Measurements from ENCODE around the gene HOXD12.

Gene HOXD12

DNA sequence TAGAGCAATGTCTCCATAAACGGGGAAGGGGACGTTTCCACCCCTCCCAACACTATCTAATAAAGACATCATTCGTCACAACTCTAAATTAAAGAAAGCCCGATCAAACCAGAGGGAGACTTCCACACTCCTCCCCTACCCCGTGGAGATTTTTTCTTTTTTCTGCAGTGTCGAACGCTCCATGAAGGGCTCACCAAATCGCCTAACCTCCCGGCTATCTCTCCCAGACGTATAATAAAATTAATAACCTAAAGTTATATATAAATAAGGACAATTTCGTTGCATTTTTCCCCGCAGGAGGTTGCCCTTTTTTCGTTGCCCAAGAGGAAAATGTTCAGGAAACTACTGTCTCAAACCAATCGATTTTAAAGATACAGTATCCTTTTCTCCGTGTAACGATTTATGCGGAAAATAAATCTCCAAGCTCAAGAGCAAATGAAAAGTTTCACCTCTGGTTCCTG lies 18.2 kb upstream of the HOXD12 start:
- no peak for DNase-seq

DNA sequence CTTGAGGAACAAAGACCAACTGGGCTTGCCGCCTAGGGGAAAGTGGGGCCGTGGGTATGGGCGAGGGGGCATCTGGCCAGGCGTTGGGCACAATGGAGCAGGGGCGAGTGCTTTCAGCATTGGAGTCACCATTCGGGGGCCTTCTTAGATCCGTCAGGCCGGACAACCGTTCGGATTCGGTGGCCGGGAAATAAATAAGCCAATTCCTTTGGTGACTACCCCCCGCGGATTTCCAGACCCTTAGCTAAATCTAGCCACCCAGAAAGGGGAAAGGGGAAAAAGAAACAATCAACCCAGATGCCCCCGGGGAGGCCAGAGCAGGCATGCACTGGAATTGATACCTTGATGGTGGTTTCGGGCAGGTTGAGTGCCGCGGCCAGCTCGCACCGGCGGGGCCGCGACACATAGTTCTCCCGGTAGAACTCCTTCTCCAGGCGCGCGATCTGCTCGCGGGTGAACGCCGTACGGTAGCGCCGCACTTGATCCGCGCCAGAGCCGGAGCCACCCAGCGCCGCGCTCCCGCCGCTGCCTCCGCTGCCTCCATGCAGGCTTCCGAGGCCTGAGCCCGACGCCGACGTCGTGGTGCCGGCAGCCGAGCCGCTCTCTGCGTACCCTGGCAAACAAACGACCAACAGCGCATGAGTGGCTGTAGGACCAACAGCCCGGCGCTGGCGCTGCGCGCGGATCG lies 17.6 kb upstream of the HOXD12 start:
- no peak for DNase-seq

DNA sequence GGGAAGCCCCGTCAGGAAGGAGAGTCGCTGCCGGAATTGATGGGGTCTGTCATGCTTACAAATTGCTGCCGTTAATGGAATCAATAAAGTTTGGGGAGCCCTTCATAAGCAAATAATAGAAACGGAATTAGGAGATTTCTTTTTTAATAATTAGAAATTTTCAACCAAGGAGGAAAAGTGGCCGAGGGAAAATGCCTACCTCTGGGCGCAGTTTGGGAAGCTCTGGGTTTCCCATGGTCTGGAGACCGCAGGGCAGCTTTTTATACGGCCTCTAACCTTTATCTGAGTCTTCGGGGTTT lies 17.1 kb upstream of the HOXD12 start:
- DNase-seq = no peak

DNA sequence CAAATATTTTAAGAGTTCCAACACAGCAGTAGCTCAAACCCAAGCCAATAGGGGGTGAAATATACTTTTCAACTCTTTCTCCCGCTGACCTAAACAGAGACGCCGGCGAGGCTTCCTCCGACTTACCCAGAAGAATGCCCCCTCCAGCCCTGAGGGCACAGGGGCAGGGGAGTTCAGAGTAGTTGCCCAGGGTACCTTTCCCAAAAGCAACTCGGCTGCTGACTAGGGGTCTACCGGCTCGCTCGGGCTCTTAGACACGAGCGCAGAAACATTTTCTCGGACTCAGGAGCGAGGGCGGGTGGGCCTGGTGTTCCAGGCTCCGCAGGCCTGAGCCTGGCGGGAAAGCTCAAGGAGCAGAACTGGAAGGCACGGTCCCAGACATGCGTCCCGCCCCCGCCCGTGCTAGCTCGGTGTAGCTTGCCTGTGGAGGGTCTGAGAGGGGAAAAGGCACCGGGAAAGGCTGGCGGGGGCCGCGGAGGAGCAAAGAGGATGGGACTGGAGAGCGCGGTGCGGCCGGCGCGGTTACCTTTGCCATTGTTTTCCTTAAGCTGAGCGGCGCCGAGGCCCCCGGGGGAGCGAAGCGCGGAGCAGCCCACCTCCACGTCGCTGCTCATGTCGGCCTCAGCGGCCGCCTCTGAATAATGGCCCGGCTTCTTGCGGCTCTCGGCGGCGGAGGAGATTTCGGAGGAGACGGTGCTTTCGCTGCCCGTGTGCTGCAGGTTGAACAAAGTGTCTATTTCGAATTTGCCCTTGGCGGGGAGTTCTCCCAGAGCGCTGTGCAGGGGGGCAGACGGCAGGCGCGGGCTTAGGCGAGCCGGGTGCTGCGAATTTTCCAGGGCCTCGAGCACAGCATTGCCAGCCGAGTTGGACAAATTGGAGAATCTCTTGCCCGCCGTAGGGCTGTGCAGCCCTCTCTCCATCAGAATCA lies 16.5 kb upstream of the HOXD12 start:
- DNase-seq = no peak

- no peak for DNase-seq
Measured at GRCh38 chr2:176083796-176084261, 15.8 kb upstream of the HOXD12 start, which contains the start of gene EVX2. Gene EVX2 (minus strand): TSS chr2:176083962. CDS start chr2:176083776, 186 bp downstream.

GRCh38 chr2:176084611-176085119 lies 14.9 kb upstream of the HOXD12 start:
- DNase-seq = no peak

- no peak for DNase-seq
Measured at GRCh38 chr2:176085120-176085788, 14.3 kb upstream of the HOXD12 start.

GRCh38 chr2:176085861-176086771 lies 13.5 kb upstream of the HOXD12 start:
- no peak for DNase-seq

GRCh38 chr2:176087330-176088047 lies 12.1 kb upstream of the HOXD12 start:
- no peak for DNase-seq

- no peak for DNase-seq
Measured at GRCh38 chr2:176088048-176088936, 11.3 kb upstream of the HOXD12 start.

DNA sequence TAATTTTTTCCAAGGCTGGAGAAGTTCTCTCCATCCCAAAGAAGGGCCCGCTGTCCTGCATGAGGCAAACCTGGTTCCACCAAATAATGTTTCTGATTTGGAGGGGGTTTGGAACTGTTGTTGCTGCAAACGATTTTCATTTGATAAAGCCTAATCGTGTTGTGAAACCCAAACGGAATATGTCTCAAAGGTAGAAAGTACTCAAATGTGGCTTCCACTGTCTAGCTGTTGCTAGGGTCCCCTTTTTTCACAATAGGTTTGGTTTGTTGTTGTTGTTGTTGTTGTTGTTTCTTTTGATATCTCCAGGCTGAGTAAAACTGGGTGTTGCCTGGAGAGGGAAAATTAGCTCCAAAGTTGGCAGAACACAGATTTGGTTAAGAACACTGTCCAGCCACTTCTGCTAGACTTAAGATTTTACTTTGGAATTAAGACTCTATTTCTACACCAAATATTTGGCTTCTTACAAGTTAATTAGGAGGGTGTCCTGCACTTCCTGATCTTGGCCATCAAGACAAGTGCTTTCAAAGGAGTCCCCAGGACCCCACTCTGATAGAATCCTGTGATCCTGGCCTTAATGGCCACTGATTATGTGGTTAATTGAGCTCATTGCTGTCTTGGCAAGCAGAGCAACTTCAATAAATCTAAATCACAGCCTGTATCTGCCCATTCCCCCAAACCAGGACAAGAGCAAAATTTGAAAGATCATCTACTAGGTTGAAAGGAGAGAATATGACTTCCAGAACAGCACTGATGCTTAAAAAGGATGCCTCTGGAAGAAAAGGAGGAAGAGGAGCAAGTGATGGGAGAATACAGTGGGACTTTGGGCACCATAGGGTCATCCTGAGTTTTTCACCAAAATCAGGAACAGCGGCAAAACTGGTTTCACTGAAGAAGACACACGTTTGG lies 10.4 kb upstream of the HOXD12 start:
- DNase-seq = no peak

GRCh38 chr2:176089843-176090395 lies 9.7 kb upstream of the HOXD12 start:
- no peak for DNase-seq

DNA sequence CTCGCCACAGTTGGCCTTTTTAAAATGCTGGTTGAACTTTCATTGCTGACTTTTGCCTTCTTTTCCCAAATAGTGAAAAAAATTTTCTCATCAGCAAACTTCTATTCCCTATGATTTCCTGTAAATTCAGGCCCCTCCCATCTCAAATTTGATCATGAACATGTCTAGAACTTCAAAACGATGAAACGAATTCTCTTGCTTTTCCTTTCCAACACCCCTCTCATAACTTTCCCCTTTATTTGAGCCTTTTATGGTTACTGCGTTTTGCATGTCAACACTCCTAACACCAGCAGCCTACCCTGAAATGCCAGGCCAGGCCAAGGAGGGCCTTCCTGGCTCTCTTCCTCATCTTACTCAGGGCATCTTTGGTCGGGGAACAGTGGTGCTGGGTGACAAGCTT lies 8.7 kb upstream of the HOXD12 start:
- DNase-seq = no peak

- no peak for DNase-seq
Measured at GRCh38 chr2:176091329-176092258, 8.0 kb upstream of the HOXD12 start.

- no peak for DNase-seq
Measured at GRCh38 chr2:176092270-176093144, 7.1 kb upstream of the HOXD12 start, which contains the start of gene HOXD13. Gene HOXD13 (plus strand): TSS chr2:176092721. CDS start chr2:176092891, 170 bp downstream.

- no peak for DNase-seq
Measured at GRCh38 chr2:176093145-176093897, 6.3 kb upstream of the HOXD12 start.
